GM12873 (cell line): ENCODE results near the gene NECTIN3.

Experiments
- CTCF ChIP-seq: IDR thresholded peaks from 2 replicates; pipeline ENCODE4 v1.5.1; 2012; ENCODE audit warnings: low read depth, mild to moderate bottlenecking, moderate library complexity, low read length, control low read depth; ENCODE audit not compliant: insufficient read depth; ENCODE audit errors: missing control alignments

NECTIN3 gene

GRCh38 chr3:111229301-111229700 is 157.7 kb downstream of the NECTIN3 start:
- no peak for TF ChIP-seq CTCF

- no peak for TF ChIP-seq CTCF
Measured at GRCh38 chr3:111236836-111237713, 165.5 kb downstream of the NECTIN3 start.

- TF ChIP-seq CTCF, result no peak
Measured at GRCh38 chr3:111237946-111238345, 166.3 kb downstream of the NECTIN3 start.

GRCh38 chr3:111238885-111239284 is 167.3 kb downstream of the NECTIN3 start:
- TF ChIP-seq CTCF, result no peak

GRCh38 chr3:111241960-111242359 is 170.3 kb downstream of the NECTIN3 start:
- no peak for TF ChIP-seq CTCF
